Measurements from ENCODE around the gene ZNF808. TPM values are rescaled to one million over a fixed set of nuclear protein-coding genes. Genes with fewer than 3 reads are reported as not detected.
"Not testable (repeated sequence)": the region's sequence is repeated elsewhere in the genome, so short reads cannot be mapped to it uniquely, and the experiment has no call there.

ZNF808 gene
- total RNA-seq, 2 donors from 2014 or later, result 14.5 to 21.7 TPM

DNA sequence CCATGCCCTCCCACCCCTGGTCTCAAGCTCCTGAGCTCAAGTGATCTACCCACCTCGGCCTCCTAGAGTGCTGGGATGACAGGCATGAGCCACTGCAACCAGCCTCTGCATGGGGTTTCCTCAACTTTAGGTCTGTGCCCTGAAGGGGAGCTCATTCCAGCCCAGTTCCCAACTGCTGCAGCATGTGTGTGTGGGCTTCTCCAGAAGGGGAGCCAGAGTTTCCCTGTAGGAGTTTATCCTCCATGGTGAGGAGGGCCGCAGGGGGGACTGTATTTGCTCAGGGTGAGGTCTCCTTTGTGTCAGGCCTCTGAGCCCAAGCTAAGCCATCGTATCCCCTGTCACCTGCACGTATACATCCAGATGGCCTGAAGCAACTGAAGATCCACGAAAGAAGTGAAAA lies 11.3 kb upstream of the ZNF808 start:
- no peak overlapping the region for H3K4me3 ChIP-seq
- intact Hi-C loops (cut with DNase I), result no loop called here
- no peaks in the 10 kb centered on the region for H3K4me1 ChIP-seq (replicated peaks)
- no peak for DNase-seq (ENCODE audit: low spot score)
- WGBS, result 72% methylated on average over 5 of the region's 5 CpGs
- no peaks in the 10 kb centered on the region for H3K9me3 ChIP-seq
- no peak overlapping the region for H3K27ac ChIP-seq
- no peaks in the 10 kb centered on the region for H3K27me3 ChIP-seq (replicated peaks; ENCODE audit: insufficient read depth)
- H3K36me3 ChIP-seq, result no peaks in the 10 kb centered on the region
- TF ChIP-seq, protein P1, sequence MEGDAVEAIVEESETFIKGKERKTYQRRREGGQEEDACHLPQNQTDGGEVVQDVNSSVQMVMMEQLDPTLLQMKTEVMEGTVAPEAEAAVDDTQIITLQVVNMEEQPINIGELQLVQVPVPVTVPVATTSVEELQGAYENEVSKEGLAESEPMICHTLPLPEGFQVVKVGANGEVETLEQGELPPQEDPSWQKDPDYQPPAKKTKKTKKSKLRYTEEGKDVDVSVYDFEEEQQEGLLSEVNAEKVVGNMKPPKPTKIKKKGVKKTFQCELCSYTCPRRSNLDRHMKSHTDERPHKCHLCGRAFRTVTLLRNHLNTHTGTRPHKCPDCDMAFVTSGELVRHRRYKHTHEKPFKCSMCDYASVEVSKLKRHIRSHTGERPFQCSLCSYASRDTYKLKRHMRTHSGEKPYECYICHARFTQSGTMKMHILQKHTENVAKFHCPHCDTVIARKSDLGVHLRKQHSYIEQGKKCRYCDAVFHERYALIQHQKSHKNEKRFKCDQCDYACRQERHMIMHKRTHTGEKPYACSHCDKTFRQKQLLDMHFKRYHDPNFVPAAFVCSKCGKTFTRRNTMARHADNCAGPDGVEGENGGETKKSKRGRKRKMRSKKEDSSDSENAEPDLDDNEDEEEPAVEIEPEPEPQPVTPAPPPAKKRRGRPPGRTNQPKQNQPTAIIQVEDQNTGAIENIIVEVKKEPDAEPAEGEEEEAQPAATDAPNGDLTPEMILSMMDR (IDR thresholded peaks at IDR 0.05), result no peak
- no peak for TF ChIP-seq POLR2A (IDR thresholded peaks at IDR 0.05)
- no peak for TF ChIP-seq POLR2AphosphoS5 (IDR thresholded peaks at IDR 0.05)

DNA sequence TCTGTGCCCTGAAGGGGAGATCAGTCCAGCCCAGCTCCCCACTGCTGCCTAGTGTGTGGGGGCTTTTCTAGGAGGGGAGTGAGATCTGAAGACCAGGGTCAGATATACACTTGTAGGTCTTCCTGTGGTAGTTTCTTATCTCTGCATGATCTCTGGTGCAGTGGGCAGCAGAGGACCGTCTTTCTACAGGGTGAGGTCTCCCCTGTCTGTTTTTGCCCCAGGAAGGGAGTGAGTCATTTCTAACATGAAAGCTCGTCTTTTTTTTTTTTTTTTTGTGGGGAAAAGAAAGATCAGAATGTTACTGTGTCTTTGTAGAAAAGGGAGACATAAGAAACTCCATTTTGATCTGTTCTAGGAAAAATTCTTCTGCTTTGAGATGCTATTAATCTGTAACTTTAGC lies 8.8 kb upstream of the ZNF808 start:
- intact Hi-C loops (cut with DNase I), result no loop called here
- Histone ChIP-seq H3K4me3 (no peak overlapping the region), H3K27ac (no peak overlapping the region), H3K36me3 (no peaks in the 10 kb centered on the region), H3K27me3 (replicated peaks; ENCODE audit: insufficient read depth) (no peaks in the 10 kb centered on the region), H3K9me3 (no peaks in the 10 kb centered on the region), H3K4me1 (replicated peaks) (no peaks in the 10 kb centered on the region)
- whole genome bisulfite sequencing, result 20% methylated on average over 2 of the region's 2 CpGs
- TF ChIP-seq, protein P1 (IDR thresholded peaks at IDR 0.05), result no peak
- TF ChIP-seq POLR2A (IDR thresholded peaks at IDR 0.05) (no peak), POLR2AphosphoS5 (IDR thresholded peaks at IDR 0.05) (no peak)
- no peak for DNase-seq (ENCODE audit: low spot score)

DNA sequence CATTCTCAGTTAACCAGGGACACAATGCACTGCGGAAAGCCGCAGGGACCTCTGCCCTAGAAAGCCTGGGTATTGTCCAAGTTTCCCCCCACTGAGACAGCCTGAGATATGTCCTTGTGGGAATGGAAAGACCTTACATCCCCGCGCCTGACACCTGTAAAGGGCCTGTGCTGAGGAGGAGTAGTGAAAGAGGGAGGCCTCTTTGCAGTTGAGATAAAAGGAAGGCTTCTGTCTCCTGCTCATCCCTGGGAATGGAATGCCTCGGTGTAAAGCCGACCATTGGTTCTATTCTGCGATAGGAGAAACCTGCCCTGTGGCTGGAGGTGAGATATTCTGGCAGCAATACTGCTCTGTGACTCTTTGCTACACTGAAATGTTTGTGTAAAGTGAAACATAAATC lies 8.3 kb upstream of the ZNF808 start:
- intact Hi-C loops (cut with DNase I); H3K36me3 ChIP-seq; H3K4me3 ChIP-seq; H3K4me1 ChIP-seq (replicated peaks); DNase-seq (ENCODE audit: low spot score); H3K27ac ChIP-seq; H3K27me3 ChIP-seq (replicated peaks; ENCODE audit: insufficient read depth); H3K9me3 ChIP-seq: not testable (repeated sequence)
- WGBS, result 46% methylated on average over 7 of the region's 7 CpGs

DNA sequence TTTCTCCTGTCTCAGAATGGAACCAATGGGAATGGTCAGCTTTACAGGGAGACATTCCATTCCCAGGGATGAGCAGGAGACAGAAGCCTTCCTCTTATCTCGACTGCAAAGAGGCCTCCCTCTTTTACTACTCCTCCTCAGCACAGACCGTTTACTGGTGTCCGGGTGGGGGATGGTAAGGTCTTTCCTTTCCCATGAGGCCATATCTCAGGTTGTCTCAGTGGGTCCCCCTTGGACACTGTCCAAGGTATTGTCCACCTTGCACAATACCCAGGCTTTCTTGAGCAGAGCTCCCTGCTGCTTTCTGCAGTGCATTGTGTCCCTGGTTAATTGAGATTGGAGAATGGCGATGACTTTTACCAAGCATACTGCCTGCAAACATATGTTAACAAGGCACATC lies 7.5 kb upstream of the ZNF808 start:
- intact Hi-C loops (cut with DNase I), result loop anchor here (10.0 kb wide), 1 partner anchor 215 kb away; the partner anchor contains the start of gene ZNF611

DNA sequence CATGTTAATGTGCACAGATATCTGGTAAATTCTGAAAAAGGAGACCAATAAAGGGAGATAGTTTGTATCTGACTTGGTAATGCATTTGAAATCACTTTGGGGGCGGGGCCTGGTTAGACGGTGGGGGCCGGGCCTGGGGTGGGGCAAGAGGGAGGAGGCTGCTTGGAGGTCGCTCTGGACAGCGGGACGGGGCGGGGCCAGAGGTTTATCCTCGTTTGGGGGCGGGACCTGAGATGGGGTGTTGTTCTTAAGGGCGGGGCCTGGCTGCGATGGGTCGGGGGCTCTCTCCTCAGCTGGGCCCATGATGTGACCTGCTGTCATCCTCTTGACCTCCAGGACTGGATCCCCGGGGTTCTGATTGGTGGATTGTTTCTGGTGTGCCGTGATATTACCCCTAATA lies 4.9 kb upstream of the ZNF808 start:
- H3K9me3 ChIP-seq, result no peaks in the 10 kb centered on the region
- no peaks in the 10 kb centered on the region for H3K4me1 ChIP-seq (replicated peaks)
- TF ChIP-seq POLR2AphosphoS5 (IDR thresholded peaks at IDR 0.05), result no peak
- no peak for TF ChIP-seq POLR2A (IDR thresholded peaks at IDR 0.05)
- TF ChIP-seq, protein P1 (IDR thresholded peaks at IDR 0.05), result no peak
- no peak for DNase-seq (ENCODE audit: low spot score)
- WGBS, result 76% methylated on average over 14 of the region's 14 CpGs
- no peak overlapping the region for H3K27ac ChIP-seq
- intact Hi-C loops (cut with DNase I), result loop anchor here (10.0 kb wide), 1 partner anchor 212 kb away; the partner anchor contains the start of gene ZNF611
- H3K4me3 ChIP-seq, result no peak overlapping the region
- no peaks in the 10 kb centered on the region for H3K36me3 ChIP-seq
- H3K27me3 ChIP-seq (replicated peaks; ENCODE audit: insufficient read depth), result no peaks in the 10 kb centered on the region

More for the DNA sequence above, 7.5 kb upstream of the ZNF808 start:
- H3K4me1 ChIP-seq (replicated peaks), result no peaks in the 10 kb centered on the region
- DNase-seq (ENCODE audit: low spot score), result no peak
- 37% methylated on average over 4 of the region's 4 CpGs for WGBS
- TF ChIP-seq POLR2AphosphoS5 (IDR thresholded peaks at IDR 0.05) (no peak), POLR2A (IDR thresholded peaks at IDR 0.05) (no peak)
- TF ChIP-seq, protein P1 (IDR thresholded peaks at IDR 0.05), result no peak
- H3K9me3 ChIP-seq, result no peaks in the 10 kb centered on the region
- no peaks in the 10 kb centered on the region for H3K27me3 ChIP-seq (replicated peaks; ENCODE audit: insufficient read depth)
- H3K36me3 ChIP-seq, result no peaks in the 10 kb centered on the region
- H3K27ac ChIP-seq, result no peak overlapping the region
- H3K4me3 ChIP-seq, result no peak overlapping the region

Measured in prostate gland (tissue), 2 donors.